ENCODE data around the gene NSUN4. TPM values are rescaled to one million over a fixed set of nuclear protein-coding genes. Genes with fewer than 3 reads are reported as not detected.

NSUN4 gene
- total RNA-seq, 1 experiment from 2014 or later, result 20.4 TPM

- DNase-seq, result no peak
- no peak overlapping the region for H2BK5ac ChIP-seq (ENCODE audit: insufficient read length, low read length)
- Mint-ChIP-seq H3K9me3 (peaks cover 0 to 3% of the 10 kb centered on the region in 2 experiments; a peak in 2 of 5 replicates), H3K36me3 (ENCODE audit: insufficient read depth in 1 of 3, low read depth in 3 of 3) (peaks cover 20 to 61% (median 53%) of the 10 kb centered on the region in 3 experiments; a peak in 6 of 7 replicates), H3K4me1 (peaks cover 20 to 23% of the 10 kb centered on the region in 2 experiments), H3K27me3 (ENCODE audit: low read depth) (no peaks in the 10 kb centered on the region), H3K4me3 (no peak overlapping the region), H3K27ac (no peak overlapping the region)
- H3K27ac ChIP-seq (ENCODE audit: insufficient read length, low read depth, low read length), result no peak overlapping the region
- no peak overlapping the region for H3K18ac ChIP-seq (ENCODE audit: insufficient read length, low read depth, low read length)
- no peaks in the 10 kb centered on the region; the same call in 1 of the 2 replicates for H3K4me1 ChIP-seq (ENCODE audit: insufficient read depth, low read length)
- H4K8ac ChIP-seq (replicated peaks; ENCODE audit: insufficient read length, low read depth, low read length), result no peak overlapping the region
- no peak overlapping the region for H2BK15ac ChIP-seq (ENCODE audit: low read depth, low read length)
- H3K14ac ChIP-seq (ENCODE audit: insufficient read depth, low read length), result no peak overlapping the region
- WGBS (ENCODE audit: extremely low coverage, insufficient read length, low lambda C conversion rate), result no CpG with 5 or more reads among the region's 4 CpGs
- H2BK20ac ChIP-seq (ENCODE audit: low read depth, low read length, poor library complexity, severe bottlenecking), result no peak overlapping the region
- no peak overlapping the region for H3K4me2 ChIP-seq (ENCODE audit: insufficient read depth, insufficient read length, low read length)
- no peaks in the 10 kb centered on the region for H3K79me2 ChIP-seq (ENCODE audit: insufficient read depth, low read length)
- no peak overlapping the region for H3K56ac ChIP-seq (ENCODE audit: insufficient read length, low read depth, low read length)
- H4K91ac ChIP-seq (ENCODE audit: insufficient read length, low read depth, low read length), result no peak overlapping the region
- H4K5ac ChIP-seq (ENCODE audit: insufficient read length, low read depth, low read length), result no peak overlapping the region
- H3K4ac ChIP-seq (ENCODE audit: low read depth, low read length), result no peak overlapping the region
- no peak overlapping the region for H3K9ac ChIP-seq (ENCODE audit: extremely low read depth, insufficient read length, low read length)
- H2BK12ac ChIP-seq (ENCODE audit: insufficient read length, low read depth, low read length), result no peak overlapping the region
- no peaks in the 10 kb centered on the region for H3K79me1 ChIP-seq (ENCODE audit: insufficient read depth, low read depth, low read length, poor library complexity, severe bottlenecking)
- no peak for TF ChIP-seq CTCF (conservative IDR thresholded peaks at IDR 0.05)
- H2AFZ ChIP-seq (ENCODE audit: low read length), result no peak overlapping the region
- no peak overlapping the region for H2AK5ac ChIP-seq (ENCODE audit: insufficient read length, low read length)
- no peak overlapping the region for H3K23ac ChIP-seq (ENCODE audit: insufficient read length, low read depth, low read length)
- no peaks in the 10 kb centered on the region for H4K20me1 ChIP-seq (ENCODE audit: control insufficient read depth, insufficient read depth, insufficient read length)
- H3K27me3 ChIP-seq (ENCODE audit: insufficient read depth, low read length), result no peaks in the 10 kb centered on the region
- no peak overlapping the region for H2BK120ac ChIP-seq (ENCODE audit: low read depth, low read length, poor library complexity, severe bottlenecking)
- H3K9me3 ChIP-seq (ENCODE audit: control insufficient read depth, low read depth, low read length), result no peaks in the 10 kb centered on the region
- no peak overlapping the region for H3T11ph ChIP-seq (ENCODE audit: low read length)
- H3K23me2 ChIP-seq (ENCODE audit: insufficient read length, low read depth, low read length, poor library complexity, severe bottlenecking), result peaks cover 5% of the 10 kb centered on the region
These were observed 2.7 kb downstream of the NSUN4 start for GRCh38 chr1:46343351-46343695.
